SK-N-SH treated with all-trans-retinoic acid at 6 μM for 48 hours (cell line): ENCODE data around the gene FNBP1L.

Experiments
- ZC3H10 ChIP-seq: fragments of 250-450 bp; sonication (Bioruptor Pico); IDR thresholded peaks from 2 replicates; pipeline ENCODE4 v1.5.1; 2021; ENCODE audit warnings: mild to moderate bottlenecking, moderate library complexity
- TF ChIP-seq, protein P1 (sequence below): fragments of 250-450 bp; sonication (Bioruptor Pico); IDR thresholded peaks from 2 replicates; pipeline ENCODE4 v1.8.0; 2020; ENCODE audit warnings: mild to moderate bottlenecking, moderate library complexity, borderline replicate concordance

DNA sequence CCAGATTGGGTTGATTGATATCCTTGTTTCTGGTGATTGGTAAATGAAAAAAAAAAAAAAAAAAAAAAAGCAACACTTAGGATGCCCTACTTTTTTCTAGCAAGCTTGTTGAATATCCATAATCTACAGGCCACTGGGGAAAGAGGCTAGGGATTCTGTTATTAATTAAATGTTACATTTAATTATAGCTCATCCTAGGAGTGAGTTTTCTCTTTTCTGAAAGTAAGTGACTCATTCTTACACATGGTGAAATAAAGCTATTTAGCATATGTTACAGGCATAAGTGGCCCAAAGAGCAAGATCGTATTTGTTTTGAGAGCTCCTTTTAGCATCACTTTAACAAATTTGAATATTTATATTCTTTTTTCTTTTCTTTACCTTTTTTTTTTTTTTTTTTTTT lies 94.5 kb downstream of the FNBP1L start:
- TF ChIP-seq, protein P1, sequence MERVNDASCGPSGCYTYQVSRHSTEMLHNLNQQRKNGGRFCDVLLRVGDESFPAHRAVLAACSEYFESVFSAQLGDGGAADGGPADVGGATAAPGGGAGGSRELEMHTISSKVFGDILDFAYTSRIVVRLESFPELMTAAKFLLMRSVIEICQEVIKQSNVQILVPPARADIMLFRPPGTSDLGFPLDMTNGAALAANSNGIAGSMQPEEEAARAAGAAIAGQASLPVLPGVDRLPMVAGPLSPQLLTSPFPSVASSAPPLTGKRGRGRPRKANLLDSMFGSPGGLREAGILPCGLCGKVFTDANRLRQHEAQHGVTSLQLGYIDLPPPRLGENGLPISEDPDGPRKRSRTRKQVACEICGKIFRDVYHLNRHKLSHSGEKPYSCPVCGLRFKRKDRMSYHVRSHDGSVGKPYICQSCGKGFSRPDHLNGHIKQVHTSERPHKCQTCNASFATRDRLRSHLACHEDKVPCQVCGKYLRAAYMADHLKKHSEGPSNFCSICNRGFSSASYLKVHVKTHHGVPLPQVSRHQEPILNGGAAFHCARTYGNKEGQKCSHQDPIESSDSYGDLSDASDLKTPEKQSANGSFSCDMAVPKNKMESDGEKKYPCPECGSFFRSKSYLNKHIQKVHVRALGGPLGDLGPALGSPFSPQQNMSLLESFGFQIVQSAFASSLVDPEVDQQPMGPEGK, result no peak
- TF ChIP-seq ZC3H10 (CRISPR knock-in tag), result no peak
